Spleen (tissue), 11 donors: ENCODE measurements around the gene EPHA6. TPM values are rescaled to one million over a fixed set of nuclear protein-coding genes. Genes with fewer than 3 reads are reported as not detected.

Experiments
- DNase-seq: peaks from one replicate; pipeline ENCODE4 v3.0.0-alpha.2; 2020
- H3K27ac ChIP-seq, 8 donors: fragments of 200-600 bp; sonication (generic) in 7 of 8; 1 replicate in 4 of 8; 2 replicates in 4 of 8; pipeline versions ENCODE4 v1.5.0 to v1.8.0; 2016 to 2021; ENCODE audit warnings: inconsistent platforms in 4 of 8, mild to moderate bottlenecking in 4 of 8, moderate library complexity in 1 of 8
- H3K27me3 ChIP-seq, 7 donors: fragments of 200-600 bp; sonication (generic) in 6 of 7; replicated peaks in 1 of 7; 1 replicate in 4 of 7; 2 replicates in 3 of 7; pipeline versions ENCODE4 v1.5.0 to v1.8.0; 2016 to 2021; ENCODE audit warnings: inconsistent platforms in 3 of 7, mild to moderate bottlenecking in 1 of 7
- H3K36me3 ChIP-seq, 6 donors: fragments of 200-600 bp; sonication (generic) in 5 of 6; 1 replicate in 4 of 6; 2 replicates in 2 of 6; pipeline versions ENCODE4 v1.5.0 to v1.8.0; 2016 to 2021; ENCODE audit warnings: inconsistent platforms in 2 of 6
- H3K4me1 ChIP-seq, 6 donors: fragments of 200-600 bp; sonication (generic) in 5 of 6; 1 replicate in 3 of 6; 2 replicates in 3 of 6; pipeline versions ENCODE4 v1.5.0 to v1.8.0; 2016 to 2021; ENCODE audit warnings: inconsistent platforms in 3 of 6
- H3K4me3 ChIP-seq, 8 donors: fragments of 200-600 bp; sonication (generic) in 7 of 8; 1 replicate in 4 of 8; 2 replicates in 4 of 8; pipeline versions ENCODE4 v1.5.0 to v1.8.0; 2016 to 2021; ENCODE audit warnings: inconsistent platforms in 4 of 8, mild to moderate bottlenecking in 4 of 8, moderate library complexity in 2 of 8
- H3K9me3 ChIP-seq, 8 donors: fragments of 200-600 bp; sonication (generic) in 7 of 8; 1 replicate in 4 of 8; 2 replicates in 4 of 8; pipeline versions ENCODE4 v1.5.0 to v1.8.0; 2016 to 2021; ENCODE audit warnings: inconsistent platforms in 4 of 8
- CTCF ChIP-seq, 11 experiments: fragments of 200-600 bp in 7 of 11; fragments of 450-650 bp in 4 of 11; sonication (generic) in 4 of 11; IDR thresholded peaks in 8 of 11; conservative IDR thresholded peaks in 3 of 11; 1 replicate in 7 of 11; 2 replicates in 4 of 11; pipeline versions ENCODE4 v1.4.0 to v1.8.0; 2016 to 2021; ENCODE audit warnings: antibody characterized with exemption in 11 of 11, inconsistent platforms in 4 of 11, mild to moderate bottlenecking in 1 of 11
- POLR2A ChIP-seq, 3 donors: fragments of 450-650 bp; IDR thresholded peaks; one replicate each; pipeline ENCODE4 v1.5.1; 2017; ENCODE audit warnings: antibody characterized with exemption in 3 of 3, mild to moderate bottlenecking in 1 of 3
- POLR2AphosphoS5 ChIP-seq, 3 donors: sonication (generic); formaldehyde crosslinking; IDR thresholded peaks; one replicate each; pipeline ENCODE4 v1.5.1; 2017; ENCODE audit warnings: antibody characterized with exemption in 3 of 3
- WGBS, 5 donors: extraction: QIAGEN DNeasy Blood & Tissue Kit in 3 of 5; methylation state at CpG; one replicate each; pipeline versions ENCODE4 v1.1.5 to v1.1.7; 2013 to 2018; 5-methylcytosine and 5-hydroxymethylcytosine counted together
- intact Hi-C: fragments of 100-400 bp; cut with DNase I; formaldehyde crosslinking; loops from one replicate; pipeline ENCODE4 v1.15.0; 2023; ENCODE audit warnings: low total_unique reads
- polyA plus RNA-seq, 3 donors: library from polyadenylated mRNA; stranded (reverse); fragments of 200-250 nt; gene quantifications; one replicate each; pipeline ENCODE4 v1.2.1, GENCODE V29; 2013
- total RNA-seq, 7 donors: library from RNA; depleted of rRNA in 3 of 7; stranded (reverse); fragments of >200 nt in 3 of 7; fragmentation: NEBNext Ultra II Directional in 4 of 7; extraction: Animal tissue kit (Norgen Biotek cat#: 25700) in 4 of 7; gene quantifications; one replicate each; pipeline versions ENCODE4 v1.1.0 to v1.2.1, GENCODE V29; 2016 to 2021
- donor health status: healthy with polysubstance abuse.
- donor health status: DM: no; HTN: no; CAD: no; lungs with moderate emphysema.
- donor health status: DM: no; HTN: no; CAD: no.
- donor health status: Bipolar disorder and iron deficiency.
- donor health status: healthy.
- donor health status: DM: no; HTN: no; CAD: no.
- donor health status: DM: yes; HTN: yes; CAD: no.

Gene EPHA6
- total and polyA plus RNA-seq, 10 donors, result 0.44 TPM; not detected in 9

GRCh38 chr3:96991231-96991630 is 176.8 kb downstream of the EPHA6 start:
- TF ChIP-seq CTCF (IDR thresholded peaks at IDR 0.05 in 8 of 11, conservative IDR thresholded peaks at IDR 0.05 in 3 of 11) (no peak), POLR2AphosphoS5 (IDR thresholded peaks at IDR 0.05) (no peak), POLR2A (IDR thresholded peaks at IDR 0.05) (no peak)
- DNase-seq, result no peak
- WGBS, 5 donors, result 58 to 76% (median 69%) methylated on average over 2 of the region's 2 CpGs
- H3K4me3 ChIP-seq, result no peak overlapping the region
- no peaks in the 10 kb centered on the region for H3K4me1 ChIP-seq
- H3K27me3 ChIP-seq, result no peaks in the 10 kb centered on the region
- H3K36me3 ChIP-seq, result no peaks in the 10 kb centered on the region
- H3K27ac ChIP-seq, result no peak overlapping the region
- H3K9me3 ChIP-seq, result peaks cover 0 to 8% (median under 1%) of the 10 kb centered on the region in 8 donors
- intact Hi-C loops, result no loop called here

- TF ChIP-seq CTCF (IDR thresholded peaks at IDR 0.05 in 8 of 11, conservative IDR thresholded peaks at IDR 0.05 in 3 of 11) (no peak), POLR2A (IDR thresholded peaks at IDR 0.05) (no peak), POLR2AphosphoS5 (IDR thresholded peaks at IDR 0.05) (no peak)
- no peak overlapping the region for H3K4me3 ChIP-seq
- intact Hi-C loops, result no loop called here
- DNase-seq, result no peak
- no peaks in the 10 kb centered on the region for H3K36me3 ChIP-seq
- 75 to 82% (median 79%) methylated on average over 4 of the region's 4 CpGs for WGBS, 5 donors
- H3K4me1 ChIP-seq, result no peaks in the 10 kb centered on the region
- no peaks in the 10 kb centered on the region for H3K27me3 ChIP-seq
- H3K27ac ChIP-seq, result no peak overlapping the region
- peaks cover 0 to 13% (median 5%) of the 10 kb centered on the region in 8 donors for H3K9me3 ChIP-seq
Measured at GRCh38 chr3:96991800-96992365, 177.5 kb downstream of the EPHA6 start.

- 80 to 89% (median 82%) methylated on average over 3 of the region's 3 CpGs for WGBS, 5 donors
- intact Hi-C loops, result no loop called here
- no peaks in the 10 kb centered on the region for H3K36me3 ChIP-seq
- no peak overlapping the region for H3K27ac ChIP-seq
- no peaks in the 10 kb centered on the region for H3K27me3 ChIP-seq
- TF ChIP-seq POLR2A (IDR thresholded peaks at IDR 0.05) (no peak), POLR2AphosphoS5 (IDR thresholded peaks at IDR 0.05) (no peak), CTCF (IDR thresholded peaks at IDR 0.05 in 8 of 11, conservative IDR thresholded peaks at IDR 0.05 in 3 of 11) (no peak)
- peaks cover 0 to 13% (median 3%) of the 10 kb centered on the region in 8 donors for H3K9me3 ChIP-seq
- no peak for DNase-seq
- H3K4me1 ChIP-seq, result no peaks in the 10 kb centered on the region
- no peak overlapping the region for H3K4me3 ChIP-seq
Measured at GRCh38 chr3:96994988-96995387, 180.6 kb downstream of the EPHA6 start.

GRCh38 chr3:96996009-96996408 is 181.6 kb downstream of the EPHA6 start:
- 30 to 40% (median 34%) methylated on average over 1 of the region's 1 CpG for WGBS, 5 donors
- intact Hi-C loops, result no loop called here
- Histone ChIP-seq H3K4me1 (no peaks in the 10 kb centered on the region), H3K27me3 (no peaks in the 10 kb centered on the region), H3K36me3 (no peaks in the 10 kb centered on the region), H3K4me3 (no peak overlapping the region), H3K9me3 (peaks cover 0 to 13% (median 3%) of the 10 kb centered on the region in 8 donors), H3K27ac (no peak overlapping the region)
- TF ChIP-seq POLR2A (IDR thresholded peaks at IDR 0.05), result no peak
- no peak for TF ChIP-seq POLR2AphosphoS5 (IDR thresholded peaks at IDR 0.05)
- no peak for TF ChIP-seq CTCF (IDR thresholded peaks at IDR 0.05 in 8 of 11, conservative IDR thresholded peaks at IDR 0.05 in 3 of 11)
- DNase-seq, result no peak
